ENCODE measurements around the gene RGS3.

Gene RGS3

DNA sequence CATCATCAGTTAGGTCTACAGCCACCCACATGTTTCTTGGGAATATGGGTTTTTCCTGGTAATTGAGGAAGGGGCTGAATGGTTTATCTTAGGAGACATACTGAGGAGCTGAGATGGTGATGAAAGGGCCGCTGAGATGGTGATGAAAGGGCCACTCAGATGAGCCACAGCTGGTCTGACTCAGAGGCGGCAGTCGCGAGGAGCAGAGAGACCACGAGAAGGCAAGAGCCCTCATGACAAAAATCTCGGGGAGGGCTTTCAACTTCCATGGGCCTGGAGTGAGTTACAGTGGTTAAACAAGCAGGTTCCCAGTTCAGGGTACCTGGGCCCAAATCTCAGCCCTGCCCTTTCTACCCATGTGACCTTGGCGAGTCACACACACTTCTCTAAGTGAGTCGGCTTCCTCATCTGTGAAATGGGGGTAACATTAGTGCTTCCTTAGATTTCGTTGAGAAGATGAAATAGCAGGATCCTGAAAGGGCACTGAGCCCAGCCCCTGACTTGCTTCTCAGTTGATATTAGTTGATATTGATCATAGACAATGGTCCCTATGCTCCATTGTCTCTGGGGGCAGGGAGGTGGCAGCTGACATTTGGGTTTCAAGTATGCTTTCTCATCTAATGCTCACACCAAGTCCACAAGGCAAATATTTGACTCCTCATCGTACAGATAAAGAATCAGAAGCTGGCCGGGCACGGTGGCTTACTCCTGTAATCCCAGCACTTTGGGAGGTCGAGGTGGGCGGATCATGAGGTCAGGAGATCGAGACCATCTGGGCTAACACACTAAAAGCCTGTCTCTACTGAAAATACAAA is 169.5 kb downstream of the RGS3 start:
- Histone ChIP-seq H3F3A (ENCODE audit: insufficient read depth, low read length) (no peaks in the 10 kb centered on the region), H3K79me2 (ENCODE audit: insufficient read depth, low read length) (no peaks in the 10 kb centered on the region), H3K9ac (ENCODE audit: low read length) (no peak overlapping the region), H3K4me3 (ENCODE audit: low read depth, low read length, poor library complexity, severe bottlenecking) (no peak overlapping the region), H3K36me3 (ENCODE audit: insufficient read depth, low read length) (no peaks in the 10 kb centered on the region), H3K9me3 (ENCODE audit: low read length) (no peaks in the 10 kb centered on the region), H3K4me1 (ENCODE audit: insufficient read depth, low read length, severe bottlenecking) (no peaks in the 10 kb centered on the region), H3K27me3 (ENCODE audit: insufficient read depth, low read length) (no peaks in the 10 kb centered on the region), H3K4me2 (ENCODE audit: low read length) (no peak overlapping the region), H3K27ac (ENCODE audit: low read depth, low read length, poor library complexity, severe bottlenecking) (no peak overlapping the region), H2AFZ (ENCODE audit: low read length) (no peak overlapping the region), H4K20me1 (ENCODE audit: insufficient read depth, low read length) (no peaks in the 10 kb centered on the region), H3K9me2 (ENCODE audit: low read depth, low read length) (no peaks in the 10 kb centered on the region)
- TF ChIP-seq EZH2 (IDR thresholded peaks at IDR 0.05; ENCODE audit: borderline replicate concordance, low read length): no peak
- TF ChIP-seq, protein P1, sequence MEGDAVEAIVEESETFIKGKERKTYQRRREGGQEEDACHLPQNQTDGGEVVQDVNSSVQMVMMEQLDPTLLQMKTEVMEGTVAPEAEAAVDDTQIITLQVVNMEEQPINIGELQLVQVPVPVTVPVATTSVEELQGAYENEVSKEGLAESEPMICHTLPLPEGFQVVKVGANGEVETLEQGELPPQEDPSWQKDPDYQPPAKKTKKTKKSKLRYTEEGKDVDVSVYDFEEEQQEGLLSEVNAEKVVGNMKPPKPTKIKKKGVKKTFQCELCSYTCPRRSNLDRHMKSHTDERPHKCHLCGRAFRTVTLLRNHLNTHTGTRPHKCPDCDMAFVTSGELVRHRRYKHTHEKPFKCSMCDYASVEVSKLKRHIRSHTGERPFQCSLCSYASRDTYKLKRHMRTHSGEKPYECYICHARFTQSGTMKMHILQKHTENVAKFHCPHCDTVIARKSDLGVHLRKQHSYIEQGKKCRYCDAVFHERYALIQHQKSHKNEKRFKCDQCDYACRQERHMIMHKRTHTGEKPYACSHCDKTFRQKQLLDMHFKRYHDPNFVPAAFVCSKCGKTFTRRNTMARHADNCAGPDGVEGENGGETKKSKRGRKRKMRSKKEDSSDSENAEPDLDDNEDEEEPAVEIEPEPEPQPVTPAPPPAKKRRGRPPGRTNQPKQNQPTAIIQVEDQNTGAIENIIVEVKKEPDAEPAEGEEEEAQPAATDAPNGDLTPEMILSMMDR (IDR thresholded peaks at IDR 0.05; ENCODE audit: low read length): no peak

DNA sequence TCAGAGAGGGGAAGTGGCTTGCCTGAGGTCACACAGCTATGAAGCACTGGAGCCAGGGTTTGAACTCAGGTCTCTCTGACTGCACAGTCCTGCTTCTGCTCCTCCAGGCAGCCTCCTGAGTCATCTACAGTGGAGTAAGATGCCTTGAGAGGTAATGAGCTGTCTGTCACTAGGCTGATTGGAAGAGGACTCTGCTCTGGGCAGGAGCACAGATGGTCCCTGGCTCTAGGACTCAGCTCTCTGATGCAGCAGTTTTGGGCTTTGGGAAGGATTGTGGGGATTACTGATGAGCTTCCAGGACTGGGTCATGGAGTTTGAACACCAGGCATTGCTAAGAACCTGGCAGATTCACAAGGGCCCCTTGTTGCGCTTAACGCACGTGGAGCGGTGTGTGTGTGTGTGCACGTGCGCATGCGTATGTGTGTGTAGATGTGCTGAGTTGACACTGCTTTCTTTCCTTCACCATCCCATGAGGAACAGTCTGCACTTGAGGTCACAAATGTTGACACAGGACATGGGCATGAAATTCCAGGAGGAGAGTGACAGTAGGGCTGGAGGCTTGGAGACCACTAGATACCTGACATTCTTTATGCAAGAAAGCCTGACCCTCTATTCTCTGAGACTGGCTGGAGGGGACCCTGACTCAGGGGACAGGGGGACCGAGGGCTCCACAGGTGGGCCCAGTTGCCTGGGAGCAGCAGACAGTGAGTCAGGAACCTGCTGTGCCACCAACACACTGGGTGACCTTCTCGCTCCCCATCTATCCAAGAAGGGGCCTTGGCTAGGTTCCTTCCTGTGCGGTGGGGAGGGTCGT is 170.5 kb downstream of the RGS3 start:
- no peak overlapping the region for H2AFZ ChIP-seq (ENCODE audit: low read length)
- no peak overlapping the region for H3K4me2 ChIP-seq (ENCODE audit: low read length)
- H3K79me2 ChIP-seq (ENCODE audit: insufficient read depth, low read length): no peaks in the 10 kb centered on the region
- no peaks in the 10 kb centered on the region for H3K36me3 ChIP-seq (ENCODE audit: insufficient read depth, low read length)
- H3K9me3 ChIP-seq (ENCODE audit: low read length): no peaks in the 10 kb centered on the region
- H3F3A ChIP-seq (ENCODE audit: insufficient read depth, low read length): no peaks in the 10 kb centered on the region
- H3K27me3 ChIP-seq (ENCODE audit: insufficient read depth, low read length): no peaks in the 10 kb centered on the region
- H3K9ac ChIP-seq (ENCODE audit: low read length): no peak overlapping the region
- no peaks in the 10 kb centered on the region for H3K4me1 ChIP-seq (ENCODE audit: insufficient read depth, low read length, severe bottlenecking)
- H3K4me3 ChIP-seq (ENCODE audit: low read depth, low read length, poor library complexity, severe bottlenecking): no peak overlapping the region
- TF ChIP-seq, protein P1 (IDR thresholded peaks at IDR 0.05; ENCODE audit: low read length): no peak
- TF ChIP-seq EZH2 (IDR thresholded peaks at IDR 0.05; ENCODE audit: borderline replicate concordance, low read length): no peak
- H3K27ac ChIP-seq (ENCODE audit: low read depth, low read length, poor library complexity, severe bottlenecking): no peak overlapping the region
- H3K9me2 ChIP-seq (ENCODE audit: low read depth, low read length): no peaks in the 10 kb centered on the region
- H4K20me1 ChIP-seq (ENCODE audit: insufficient read depth, low read length): no peaks in the 10 kb centered on the region

DNA sequence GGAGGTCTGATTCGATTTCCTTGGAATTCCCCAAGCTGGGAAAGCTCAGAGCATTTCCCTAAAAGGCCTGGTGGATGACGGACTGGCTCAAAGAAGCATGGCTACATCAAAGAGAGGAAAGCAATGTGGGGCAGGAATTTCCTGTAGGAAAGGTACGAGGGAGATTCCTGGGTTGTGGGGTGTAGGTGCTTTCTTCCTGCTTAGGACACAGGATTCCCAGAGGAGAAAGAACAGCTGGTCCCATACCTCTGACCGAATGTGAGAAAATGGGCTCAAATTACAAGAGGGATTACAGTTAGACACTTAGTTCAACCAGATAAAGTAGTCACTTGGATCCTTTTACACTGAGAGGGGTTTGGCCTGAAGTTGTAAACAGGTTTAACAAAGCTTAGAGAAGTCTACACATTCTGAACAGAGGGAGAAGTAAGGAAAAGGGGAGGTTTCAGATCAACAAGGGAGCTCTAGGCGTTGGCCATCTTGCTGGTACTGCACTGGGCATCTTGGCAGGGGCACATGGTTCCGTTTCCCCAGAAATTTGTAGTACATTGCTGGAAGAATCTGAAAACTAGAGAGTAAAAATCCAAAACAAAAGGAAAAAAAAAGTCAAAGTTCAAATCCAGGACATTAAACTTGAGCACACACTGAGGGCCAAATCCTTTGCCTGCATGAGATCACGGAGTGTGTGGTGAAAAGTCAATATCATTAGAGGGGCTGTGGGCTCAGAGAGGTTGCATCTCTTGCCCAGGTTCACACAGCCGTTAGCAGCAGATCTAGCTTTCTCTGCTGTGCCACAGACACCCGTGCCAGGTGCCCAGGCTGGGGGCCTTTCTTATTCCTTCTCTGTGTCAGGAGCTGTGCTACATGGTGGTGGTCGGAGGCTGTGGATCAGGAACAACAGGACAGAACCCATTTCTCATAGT is 171.3 kb downstream of the RGS3 start:
- Histone ChIP-seq H3K9me2 (ENCODE audit: low read depth, low read length) (no peaks in the 10 kb centered on the region), H3F3A (ENCODE audit: insufficient read depth, low read length) (no peaks in the 10 kb centered on the region), H4K20me1 (ENCODE audit: insufficient read depth, low read length) (no peaks in the 10 kb centered on the region), H3K79me2 (ENCODE audit: insufficient read depth, low read length) (no peaks in the 10 kb centered on the region), H3K4me1 (ENCODE audit: insufficient read depth, low read length, severe bottlenecking) (no peaks in the 10 kb centered on the region), H3K36me3 (ENCODE audit: insufficient read depth, low read length) (no peaks in the 10 kb centered on the region), H2AFZ (ENCODE audit: low read length) (no peak overlapping the region), H3K9me3 (ENCODE audit: low read length) (no peaks in the 10 kb centered on the region), H3K9ac (ENCODE audit: low read length) (no peak overlapping the region), H3K4me2 (ENCODE audit: low read length) (no peak overlapping the region), H3K27me3 (ENCODE audit: insufficient read depth, low read length) (no peaks in the 10 kb centered on the region), H3K27ac (ENCODE audit: low read depth, low read length, poor library complexity, severe bottlenecking) (no peak overlapping the region), H3K4me3 (ENCODE audit: low read depth, low read length, poor library complexity, severe bottlenecking) (no peak overlapping the region)
- TF ChIP-seq, protein P1 (IDR thresholded peaks at IDR 0.05; ENCODE audit: low read length): no peak
- TF ChIP-seq EZH2 (IDR thresholded peaks at IDR 0.05; ENCODE audit: borderline replicate concordance, low read length): no peak
